HG03442 (cell line): ENCODE measurements around the gene SOCS3.
A peak's percentile ranks its signal among the peaks of the same experiment; 100 is the strongest.

ENCODE experiments used
- ATAC-seq: cut with Tn5 transposase; IDR thresholded peaks from one replicate; pipeline ENCODE4 v1.9.1; 2021; ENCODE audit warnings: mild to moderate bottlenecking, moderate library complexity; ENCODE audit not compliant: unreplicated experiment

The SOCS3 gene

DNA sequence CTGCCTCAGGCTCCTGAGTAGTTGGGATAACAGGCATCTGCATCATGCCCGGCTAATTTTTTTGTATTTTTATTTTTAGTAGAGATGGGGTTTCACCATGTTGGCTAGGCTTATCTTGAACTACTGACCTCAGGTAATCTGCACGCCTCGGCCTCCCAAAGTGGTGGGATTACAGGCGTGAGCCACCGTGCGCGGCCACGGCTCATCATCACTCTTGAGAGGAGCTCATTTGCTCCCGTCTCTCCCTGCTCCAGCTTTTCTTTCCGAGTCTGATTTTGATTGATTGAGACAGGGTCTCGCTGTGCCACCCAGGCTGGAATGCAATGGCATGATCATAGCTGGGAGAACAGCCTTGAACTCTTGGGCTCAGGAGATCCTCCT lies 31.2 kb upstream of the SOCS3 start:
- ATAC-seq = no peak

DNA sequence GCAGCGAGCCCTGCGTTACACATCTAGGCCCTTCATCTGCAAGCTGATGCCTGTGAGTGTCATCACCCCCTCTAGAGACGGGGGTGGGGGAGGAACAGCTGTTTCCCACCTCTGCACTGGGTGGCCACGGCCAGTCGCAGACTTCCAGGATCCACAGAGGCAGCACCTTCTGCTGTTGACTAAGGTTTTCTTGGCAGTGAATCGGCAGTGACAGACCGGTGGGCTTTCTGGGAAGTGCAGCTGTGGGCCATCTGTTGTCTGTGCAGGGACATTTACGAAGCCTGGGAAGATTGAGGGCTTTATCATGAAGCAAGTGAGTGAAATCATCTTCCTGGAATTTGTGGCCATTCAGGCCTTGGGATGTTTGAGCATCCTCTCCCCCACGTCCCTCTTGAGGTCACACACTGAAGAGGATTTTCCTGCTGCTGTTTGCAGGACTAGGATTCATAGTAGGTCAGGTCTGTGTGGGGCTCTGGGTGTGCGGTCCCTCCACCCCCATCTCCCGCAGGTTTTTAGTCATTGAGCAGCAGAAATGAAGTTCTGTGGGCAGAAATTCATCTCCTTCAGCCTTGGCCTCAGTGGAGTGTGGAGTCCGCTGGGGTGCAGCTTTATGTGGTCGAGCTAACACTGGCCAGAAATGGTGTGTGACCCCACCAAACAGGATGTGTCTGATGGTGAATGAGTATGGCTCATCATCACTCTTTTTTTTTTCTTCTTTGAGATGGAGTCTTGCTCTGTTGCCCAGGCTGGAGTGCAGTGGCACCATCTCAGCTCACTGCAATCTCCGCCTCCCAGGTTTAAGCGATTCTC lies 30.6 kb upstream of the SOCS3 start:
- ATAC-seq = no peak

DNA sequence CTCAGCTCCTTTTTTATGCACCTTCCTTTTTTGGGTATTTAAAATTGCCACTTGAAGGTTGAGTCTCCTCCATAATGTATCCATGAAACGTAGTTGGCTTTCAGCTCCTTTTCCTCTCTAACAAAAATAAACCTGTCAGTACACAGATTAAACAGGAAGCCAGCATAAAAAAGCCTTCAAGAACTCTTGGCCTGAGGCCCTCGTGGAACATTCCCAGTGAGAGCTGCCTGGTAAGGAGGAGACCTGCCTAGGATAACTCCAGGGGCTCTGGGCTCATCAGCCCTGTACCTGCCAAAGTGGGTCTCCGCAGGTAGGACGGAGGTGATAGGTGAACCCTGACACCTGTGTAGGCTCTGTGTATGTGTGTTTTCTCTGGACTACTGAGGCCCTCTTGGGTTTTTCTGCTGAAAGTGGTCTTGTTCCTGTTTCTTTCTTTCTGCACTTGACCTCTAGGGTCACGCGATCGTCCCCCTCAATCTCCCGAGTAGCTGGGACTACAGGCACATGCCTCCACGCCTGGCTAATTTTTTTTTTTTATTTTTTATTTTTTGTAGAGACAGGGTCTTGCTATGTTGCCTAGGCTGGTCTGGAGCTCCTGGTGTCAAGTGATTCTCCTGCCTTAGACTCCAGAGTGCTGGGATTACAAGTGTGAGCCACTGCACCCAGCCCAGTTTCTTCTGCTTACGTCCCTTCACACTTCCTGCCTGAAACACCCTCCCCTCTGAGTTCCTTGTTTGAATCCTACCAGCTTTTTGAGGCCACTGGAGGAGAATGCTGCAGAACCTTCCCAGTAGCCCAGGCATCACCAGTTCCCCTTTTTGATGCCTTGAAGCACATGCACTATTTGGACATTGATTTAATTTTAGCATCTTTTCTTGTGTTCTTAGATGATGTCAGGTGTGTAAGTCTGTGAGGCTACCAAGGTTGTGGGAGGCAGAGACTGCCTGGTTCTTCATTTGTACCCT lies 28.4 kb upstream of the SOCS3 start:
- no peak for ATAC-seq

DNA sequence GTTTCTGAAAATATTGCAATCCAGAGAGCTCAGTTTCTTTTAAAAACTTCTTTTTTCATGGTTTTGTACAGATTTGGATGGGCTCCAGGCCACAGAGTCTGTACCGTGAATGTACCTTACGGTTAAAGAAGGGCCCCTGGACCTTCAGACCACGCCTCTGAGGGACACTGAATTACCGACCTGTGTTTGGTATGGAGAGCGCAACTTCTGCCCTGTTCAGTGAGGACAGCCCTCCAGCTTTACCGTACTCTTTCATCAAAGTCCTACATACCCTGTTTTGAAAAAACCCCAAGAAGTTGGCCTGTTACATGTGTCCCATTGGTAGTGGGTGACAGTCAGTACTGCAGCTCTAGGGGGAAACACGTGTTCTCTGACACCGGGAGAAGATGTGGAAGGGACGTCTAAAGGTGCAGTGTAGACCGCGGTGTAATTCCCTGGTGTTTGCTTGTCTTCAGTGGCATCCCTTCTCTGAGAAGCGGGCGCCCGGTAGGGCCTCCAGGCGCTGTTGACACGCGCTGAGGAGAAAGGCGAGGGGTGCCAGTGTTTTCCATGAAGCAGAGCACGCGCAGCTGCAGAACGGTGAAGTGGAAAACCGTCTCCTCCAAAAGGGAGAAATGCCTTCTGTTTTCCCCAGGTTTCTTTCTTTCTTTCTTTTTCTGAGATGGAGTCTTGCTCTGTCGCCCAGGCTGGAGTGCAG lies 24.8 kb upstream of the SOCS3 start:
- peak; percentile 16 for ATAC-seq

DNA sequence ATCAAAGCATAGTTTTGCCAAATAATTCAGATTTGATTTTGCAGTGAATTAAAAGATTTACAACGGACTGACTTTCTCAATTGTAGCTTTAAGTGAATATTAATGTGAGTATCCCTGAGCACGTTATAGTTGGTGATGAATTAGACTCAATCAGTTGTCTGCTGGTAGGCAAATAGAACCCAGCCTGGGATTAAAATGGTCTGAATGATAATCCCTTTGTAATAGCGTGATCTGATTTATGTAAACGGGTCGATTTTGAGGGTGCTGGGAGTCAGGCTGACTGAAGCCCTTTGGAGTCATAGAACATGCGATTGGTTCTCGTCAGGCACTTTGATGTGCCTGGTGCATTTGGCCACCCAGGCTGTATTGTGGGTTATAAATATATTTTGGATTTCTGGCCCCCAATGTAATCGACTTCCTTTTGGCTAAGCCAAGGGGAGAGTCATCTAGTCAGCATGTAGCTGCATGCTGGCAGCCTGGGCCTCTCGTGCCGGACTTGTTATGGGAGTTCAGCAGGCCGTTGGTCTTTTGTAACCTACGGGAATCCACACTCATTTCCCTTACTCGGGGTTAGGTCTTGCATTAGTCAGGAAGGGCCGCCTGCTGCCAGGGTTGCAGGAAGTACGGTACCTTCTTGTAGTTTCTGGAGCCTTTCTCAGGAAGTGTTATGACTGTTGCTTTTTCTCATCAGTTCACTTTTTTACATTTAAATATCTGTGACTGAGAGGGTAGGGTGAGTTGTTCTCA lies 24.0 kb upstream of the SOCS3 start:
- peak; percentile 32 for ATAC-seq

DNA sequence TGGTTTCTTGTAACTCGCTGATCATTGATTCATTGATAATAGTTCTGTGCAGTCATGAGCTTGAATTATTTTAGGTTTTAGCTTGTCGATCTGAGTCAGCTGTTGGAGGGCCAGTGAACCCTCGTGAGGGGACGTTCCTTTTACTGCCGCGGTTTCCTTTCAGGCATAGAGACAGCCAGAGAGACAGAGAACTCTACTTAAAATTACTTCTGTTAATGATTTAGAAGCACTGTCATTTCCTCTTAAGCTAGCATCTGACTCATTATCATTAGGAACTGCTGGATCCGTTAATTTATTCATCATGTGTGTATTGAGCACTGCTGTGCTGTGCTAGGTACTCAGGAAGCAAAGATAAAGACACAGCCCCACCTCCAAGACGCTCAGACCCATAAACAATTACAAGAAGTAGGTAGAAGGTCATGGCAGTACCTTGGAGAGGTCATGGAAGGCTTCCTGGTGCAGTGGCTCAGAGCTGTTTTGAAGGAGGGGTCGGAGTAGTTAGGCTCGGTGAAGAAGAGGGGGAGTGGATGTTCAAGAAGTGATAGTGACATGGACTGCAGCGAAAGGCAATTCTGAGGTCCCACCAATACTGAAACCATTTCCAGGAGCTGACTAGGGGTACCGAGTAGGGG lies 21.8 kb upstream of the SOCS3 start:
- ATAC-seq = no peak

DNA sequence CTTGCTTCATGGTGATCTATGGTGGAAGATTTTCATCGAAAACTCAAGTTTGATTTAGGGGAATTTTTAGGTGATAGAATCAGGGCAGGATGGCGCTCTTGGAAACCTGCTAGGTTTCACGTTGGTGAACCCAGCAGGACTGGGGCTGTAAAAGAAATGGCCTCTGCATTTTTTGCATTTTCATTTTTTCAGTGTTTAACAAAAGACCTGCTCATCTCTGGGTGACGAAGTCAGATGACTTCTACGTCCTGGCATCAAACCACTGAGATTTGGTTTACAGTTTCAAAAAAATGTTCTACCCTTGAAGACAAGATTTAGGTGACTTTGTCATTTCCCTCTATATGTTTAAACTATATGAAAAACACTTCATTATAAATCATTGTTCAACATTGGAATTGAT lies 20.5 kb upstream of the SOCS3 start:
- no peak for ATAC-seq

DNA sequence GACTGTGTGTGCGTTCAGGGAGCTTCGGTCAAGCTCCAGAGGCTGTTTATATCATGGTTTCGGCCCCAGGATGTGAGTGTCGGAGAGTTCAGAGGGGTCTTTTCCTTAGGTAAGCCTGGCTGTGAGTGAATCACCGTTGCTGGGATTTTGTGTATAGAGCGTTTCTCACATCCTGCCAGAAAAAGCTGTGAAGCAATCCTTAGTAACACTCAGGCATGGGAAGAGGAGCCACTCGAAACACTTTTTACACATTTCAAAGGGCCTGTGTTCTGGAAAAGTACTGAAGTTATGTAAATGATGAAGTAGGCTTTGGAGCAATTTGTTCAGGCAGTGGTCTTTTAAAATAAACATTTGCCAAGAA lies 19.2 kb upstream of the SOCS3 start:
- no peak for ATAC-seq

DNA sequence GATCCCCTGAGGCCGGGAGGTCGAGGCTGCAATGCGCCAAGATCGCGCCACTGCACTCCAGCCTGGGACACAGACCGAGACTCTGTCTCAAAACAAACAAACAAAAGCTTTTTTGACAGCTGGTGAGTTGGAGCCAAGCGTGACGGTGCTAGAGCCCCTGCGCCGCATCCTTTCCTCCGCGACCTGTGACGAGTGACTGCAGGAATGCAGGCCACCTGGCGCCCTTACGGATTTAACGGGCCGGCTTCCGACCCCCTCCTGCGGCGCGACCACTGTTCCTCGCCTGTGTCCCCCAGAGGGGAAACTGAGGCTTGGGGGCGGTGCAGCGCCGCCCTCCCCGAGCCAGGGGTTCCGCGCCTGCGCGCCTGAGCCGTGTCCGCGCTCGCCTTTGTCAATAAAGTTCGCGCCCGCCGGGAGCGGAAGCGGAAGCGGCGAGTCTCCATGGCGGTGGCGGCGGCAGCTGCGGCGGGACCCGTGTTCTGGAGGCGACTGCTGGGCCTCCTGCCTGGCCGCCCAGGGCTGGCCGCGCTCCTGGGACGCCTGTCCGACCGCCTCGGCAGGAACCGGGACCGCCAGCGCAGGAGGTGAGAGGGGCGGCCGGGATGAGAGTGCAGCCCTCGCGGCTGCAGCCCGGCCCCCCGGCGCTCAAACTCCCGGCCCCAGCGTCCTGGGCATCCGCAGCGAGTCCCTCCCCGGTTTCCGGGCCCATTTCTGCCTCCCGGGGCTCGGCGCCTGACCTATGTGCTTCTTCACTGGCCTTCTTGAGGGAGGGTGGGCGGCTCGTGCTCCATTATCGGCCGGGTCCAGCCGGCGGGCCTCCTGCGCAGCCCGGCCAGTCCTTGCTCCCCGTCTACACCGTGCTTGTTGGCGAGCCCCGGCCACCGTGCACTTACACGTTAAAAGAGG lies 18.6 kb upstream of the SOCS3 start, which contains the start of gene PGS1:
PGS1 (plus strand) TSS at position 425 of the 906 bp plus-strand sequence; CDS start at position 442, 17 bp downstream.
- ATAC-seq = peak; percentile 59

DNA sequence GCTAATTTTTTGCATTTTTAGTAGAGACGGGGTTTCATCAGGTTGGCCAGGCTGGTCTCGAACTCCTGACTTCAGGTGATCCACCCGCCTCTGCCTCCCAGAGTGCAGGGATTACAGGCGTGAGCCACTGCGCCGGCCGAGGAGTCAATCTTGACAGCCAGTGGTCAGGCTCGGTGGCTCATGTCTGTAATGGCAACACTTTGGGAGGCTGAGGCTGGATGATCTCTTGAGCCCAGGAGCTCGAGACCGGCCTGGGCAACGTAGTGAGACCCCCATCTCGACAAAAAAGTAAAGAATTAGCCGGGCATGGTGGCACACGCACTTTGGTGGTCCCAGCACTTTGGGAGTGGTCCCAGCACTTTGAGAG lies 18.0 kb upstream of the SOCS3 start:
- no peak for ATAC-seq

DNA sequence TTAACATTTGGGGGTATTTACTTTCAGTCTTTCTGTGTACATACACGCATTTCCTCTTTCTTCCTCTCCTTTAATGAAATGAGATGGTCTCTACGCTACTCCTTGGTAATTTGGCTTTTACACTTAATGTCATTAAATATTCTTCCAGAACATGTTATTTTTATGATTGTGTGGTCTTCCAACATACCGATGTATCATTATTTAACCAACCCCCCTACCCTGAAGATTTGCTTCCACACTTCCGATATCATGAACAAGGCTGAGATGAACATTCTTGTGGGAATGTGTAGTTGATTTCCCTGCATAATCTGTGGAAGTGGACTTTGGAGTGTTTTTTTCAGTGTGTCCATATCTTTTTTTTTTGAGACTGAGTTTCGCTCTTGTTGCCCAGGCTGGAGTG lies 16.3 kb upstream of the SOCS3 start:
- no peak for ATAC-seq

DNA sequence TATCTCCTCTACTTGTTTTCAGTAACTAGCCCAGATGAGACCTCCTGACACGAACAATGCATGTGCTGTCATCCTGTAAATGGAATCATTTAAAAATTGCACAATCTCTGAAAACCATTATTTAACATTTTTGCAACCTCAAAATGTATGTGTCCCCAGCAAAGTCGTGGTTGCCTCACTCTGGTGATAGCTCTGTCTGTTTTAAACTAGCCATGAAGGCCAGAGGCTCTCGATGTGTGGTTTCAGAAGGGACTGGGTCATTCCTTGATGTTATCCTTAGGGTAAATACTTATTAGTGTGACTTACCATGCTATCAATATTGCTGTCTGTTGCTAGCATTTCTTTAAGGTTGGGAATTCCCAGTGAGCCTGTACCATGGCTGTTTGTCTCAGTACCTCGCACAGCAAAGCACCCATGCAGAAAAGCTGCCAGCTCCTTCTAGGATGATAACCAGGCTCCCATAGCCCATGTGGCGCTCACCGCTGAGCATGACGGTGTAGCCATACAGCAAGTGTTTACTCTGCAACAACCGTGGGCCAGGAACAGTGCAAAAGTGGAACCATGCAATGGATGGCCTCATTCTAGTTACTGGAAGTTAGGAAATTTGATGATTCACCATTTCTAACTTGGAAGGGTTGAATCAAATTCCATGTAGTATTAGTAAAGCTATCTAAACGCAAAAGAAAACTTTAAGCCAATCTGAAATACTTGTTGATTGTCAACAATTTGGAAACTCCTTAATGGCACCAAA lies 15.7 kb upstream of the SOCS3 start:
- no peak for ATAC-seq

DNA sequence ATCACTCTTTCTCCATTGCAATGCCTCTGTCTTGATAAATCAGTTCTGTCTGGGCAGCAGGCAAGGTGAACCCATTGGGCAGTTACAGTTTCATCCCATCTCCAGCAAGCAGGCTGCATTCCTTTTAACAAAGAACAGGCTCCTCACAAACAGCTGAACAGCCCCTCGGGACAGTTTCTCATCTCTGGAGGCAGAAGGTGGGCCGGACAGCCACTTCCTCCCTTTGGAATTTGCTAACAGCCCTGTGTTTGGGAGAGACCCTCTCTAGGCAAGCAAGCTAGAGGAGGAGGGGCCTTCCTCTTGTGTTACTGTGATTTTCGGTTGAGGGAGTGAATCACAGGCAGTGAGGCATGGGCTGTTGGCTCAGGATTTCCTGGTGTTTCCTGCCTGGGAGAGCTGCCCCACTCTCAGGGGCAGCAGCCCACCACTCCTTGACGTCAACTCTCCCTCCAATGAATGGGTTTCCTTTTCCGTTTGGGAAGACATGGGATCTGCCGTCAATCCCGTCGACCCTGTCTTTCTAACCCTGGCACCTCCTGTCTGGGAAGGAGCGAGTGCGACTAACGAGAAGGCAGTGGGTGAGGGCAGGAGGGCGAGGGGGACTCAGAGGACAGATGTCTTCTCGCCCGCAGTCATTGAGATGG lies 14.9 kb upstream of the SOCS3 start:
- no peak for ATAC-seq

DNA sequence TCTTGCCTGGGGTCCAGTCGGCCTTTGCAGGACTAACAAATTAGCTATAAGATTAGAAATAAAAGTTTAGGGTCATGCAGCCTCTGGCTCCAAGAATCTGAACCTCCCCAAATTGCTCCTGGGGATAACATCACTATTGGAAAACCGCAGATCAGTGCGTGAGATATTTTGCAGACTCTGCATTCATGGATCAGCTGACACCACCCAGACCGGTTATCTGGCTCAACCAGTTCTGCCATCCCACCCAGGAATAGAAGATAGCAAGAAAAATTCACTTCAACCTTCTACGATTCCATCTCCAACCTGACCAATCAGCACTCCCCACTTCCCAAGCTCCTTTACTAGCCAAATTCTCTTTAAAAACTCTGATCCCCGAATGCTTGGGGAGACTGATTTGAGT lies 14.3 kb upstream of the SOCS3 start:
- no peak for ATAC-seq

DNA sequence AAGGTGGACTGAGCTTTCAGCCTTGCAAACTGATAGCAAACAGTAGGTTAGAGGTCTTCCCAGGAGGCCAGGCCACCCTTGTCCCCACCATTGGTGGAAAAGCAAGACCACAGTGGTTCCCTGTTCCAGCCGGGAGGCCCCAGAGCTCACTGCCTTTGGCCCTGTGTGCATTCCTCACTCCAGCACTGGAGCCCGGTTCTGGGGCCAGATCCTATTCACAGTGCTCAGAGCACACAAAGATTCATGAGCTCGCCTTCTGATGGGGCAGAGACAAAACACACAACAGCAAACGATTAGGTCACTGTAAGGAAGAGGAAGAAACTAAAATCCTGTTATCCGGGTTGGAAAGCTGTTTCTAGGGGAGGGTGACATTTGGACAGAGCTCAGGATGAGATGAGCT lies 13.0 kb upstream of the SOCS3 start:
- ATAC-seq = no peak

DNA sequence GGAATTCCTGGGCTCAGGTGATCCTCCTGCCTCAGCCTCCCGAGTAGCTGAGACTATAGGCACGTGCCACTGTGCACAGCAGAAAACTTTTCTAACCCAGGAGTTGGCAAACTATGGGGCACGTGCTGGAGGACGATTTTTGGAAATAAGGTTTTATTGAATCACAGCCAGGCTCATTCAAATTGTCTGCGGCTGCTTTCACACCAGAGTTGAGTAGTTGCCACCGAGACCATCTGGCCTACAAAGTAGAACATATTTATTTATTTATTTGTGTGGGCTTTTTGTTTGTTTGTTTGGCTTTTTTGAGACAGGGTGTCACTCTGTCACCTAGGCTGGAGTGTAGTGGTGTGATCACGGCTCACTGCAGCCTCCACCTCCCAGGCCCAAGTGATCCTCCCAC lies 11.2 kb upstream of the SOCS3 start:
- no peak for ATAC-seq

DNA sequence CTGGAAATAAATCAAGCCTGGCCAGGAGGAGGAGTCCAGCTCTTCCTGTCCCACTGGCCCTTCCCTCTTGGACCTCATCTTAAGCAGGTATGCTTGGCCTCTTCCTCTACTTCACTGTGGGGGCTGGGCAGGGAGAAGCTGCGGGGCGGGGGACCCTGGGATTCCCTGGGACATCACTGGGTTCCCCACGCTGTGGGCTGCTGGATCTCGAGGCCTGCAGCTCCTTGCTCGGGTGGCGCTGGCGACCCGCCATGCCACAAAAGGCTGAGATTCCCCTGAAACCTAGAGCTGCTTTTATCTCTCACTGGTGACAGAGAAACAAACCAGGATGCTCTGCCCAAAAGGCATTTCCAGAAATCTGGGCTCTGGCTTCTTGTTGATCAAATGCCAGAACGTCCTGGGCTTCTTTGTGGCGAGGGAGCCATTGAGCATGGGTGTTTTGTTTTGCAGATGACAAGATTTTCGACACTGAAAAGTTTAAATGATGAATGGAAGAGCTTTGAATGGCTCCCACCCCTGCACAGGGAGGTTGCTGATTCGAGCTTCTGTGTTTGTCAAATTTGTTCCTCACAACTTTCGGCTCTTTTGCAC lies 10.0 kb upstream of the SOCS3 start:
- ATAC-seq = no peak
